ENCODE measurements around the gene CHRDL2. TPM values are rescaled to one million over a fixed set of nuclear protein-coding genes. Genes with fewer than 3 reads are reported as not detected.

CHRDL2 gene
- total and polyA plus RNA-seq, 2 of the 4 experiments (the other 2 are of a cell fraction): 0.80 TPM; not detected in 1

- H3K18ac ChIP-seq (ENCODE audit: low read depth, low read length): peak overlapping the region; percentile 93
- DNase-seq (peak; percentile 89), ATAC-seq (ENCODE audit: low read depth) (peak; percentile 78)
- peak overlapping the region; percentile 89 for H3K4ac ChIP-seq (ENCODE audit: low read depth, low read length)
- POLR2A ChIA-PET (ENCODE audit: unreplicated experiment): interaction anchor here (0.9 kb wide), 1 partner anchor 18 kb away, joined by 3 read pairs; no protein-coding TSS in a partner anchor
- peaks cover 20% of the 10 kb centered on the region for H3K9me1 ChIP-seq (ENCODE audit: insufficient read depth, low read length)
- H3K14ac ChIP-seq (replicated peaks; ENCODE audit: low read depth, low read length): peak overlapping the region; percentile 69
- H2BK120ac ChIP-seq (ENCODE audit: low read depth, low read length): peak overlapping the region; percentile 90
- peak overlapping the region; percentile 89 for H2BK5ac ChIP-seq (ENCODE audit: low read depth, low read length, poor library complexity, severe bottlenecking)
- dilution Hi-C loops (cut with HindIII; ENCODE audit: low sequenced_read_pairs, unreplicated experiment): no loop called here
- peak overlapping the region; percentile 10 for H2AK9ac ChIP-seq (replicated peaks; ENCODE audit: low read depth, low read length, poor library complexity)
- peak overlapping the region; percentile 98 for H2AK5ac ChIP-seq (ENCODE audit: low read depth, low read length)
- peak overlapping the region; percentile 70 for H2AFZ ChIP-seq (replicated peaks; ENCODE audit: low read length, poor library complexity)
- WGBS, 2 experiments (ENCODE audit: extremely low coverage in 2 of 2, insufficient read length in 1 of 2): 0% methylated on average over 1 of the region's 17 CpGs; no CpG with 5 or more reads in 1 of the 2 experiments
- no peaks in the 10 kb centered on the region for H4K20me1 ChIP-seq (ENCODE audit: insufficient read depth, low read length)
- CTCF ChIA-PET: interaction anchor here (0.6 to 1.4 kb wide), 3 partner anchors 18 to 20 kb away, joined by 3 to 5 read pairs (median 3); no protein-coding TSS in a partner anchor
- peak overlapping the region; percentile 69 to 92 for H4K8ac ChIP-seq (ENCODE audit: low read depth in 2 of 2, low read length in 2 of 2)
- H3K27me3 ChIP-seq (ENCODE audit: control insufficient read depth, insufficient read depth, low read length): no peaks in the 10 kb centered on the region
- no peaks in the 10 kb centered on the region for H3K36me3 ChIP-seq (ENCODE audit: control insufficient read depth, insufficient read depth, low read length)
- peak overlapping the region; percentile 95 for H2BK15ac ChIP-seq (ENCODE audit: low read depth, low read length)
- H3K23ac ChIP-seq (ENCODE audit: low read depth, low read length): peak overlapping the region; percentile 77
- H3K56ac ChIP-seq (ENCODE audit: extremely low read depth, insufficient read depth, low read length): peak overlapping the region; percentile 59
- H2BK20ac ChIP-seq (ENCODE audit: low read depth, low read length): peak overlapping the region; percentile 94
- H3K9me3 ChIP-seq (ENCODE audit: control insufficient read depth, insufficient read depth, low read length): no peaks in the 10 kb centered on the region
- H4K5ac ChIP-seq (ENCODE audit: low read depth, low read length): peak overlapping the region; percentile 90
- in situ Hi-C loops (cut with MboI; ENCODE audit: low sequenced_read_pairs): no loop called here
- intact Hi-C loops (cut with micrococcal nuclease): loop anchor here (5.0 kb wide), 1 partner anchor 584 kb away; no protein-coding TSS in a partner anchor
- H4K91ac ChIP-seq (ENCODE audit: insufficient read depth, low read depth, low read length): peak overlapping the region; percentile 96
- no TSS peak for BruUV-seq (replicated peaks)
- H3K4me3 ChIP-seq (ENCODE audit: insufficient read depth, low read depth, low read length): no peak overlapping the region
- H3K4me1 ChIP-seq (ENCODE audit: control insufficient read depth, insufficient read depth, low read length): peaks cover 51% of the 10 kb centered on the region
- peak overlapping the region; percentile 92 for H3K27ac ChIP-seq (ENCODE audit: insufficient read depth, low read length)
- peak overlapping the region; percentile 62 for H3K9ac ChIP-seq (ENCODE audit: low read depth, low read length)
- H3K4me2 ChIP-seq (ENCODE audit: low read depth, low read length): peak overlapping the region; percentile 48; the same call in 1 of the 2 replicates
- H3K79me1 ChIP-seq (ENCODE audit: low read depth in 1 of 2, low read length in 2 of 2): no peaks in the 10 kb centered on the region
- TF ChIP-seq BHLHE40 (IDR thresholded peaks at IDR 0.05; ENCODE audit: low read depth, low read length): peak; percentile 50
- 0 out of 2 replicates have a peak, but pooled peaks have one; percentile 28 for TF ChIP-seq MXI1 (IDR thresholded peaks at IDR 0.05; ENCODE audit: borderline replicate concordance, low read depth, low read length)
- peak; percentile 93; the same call in 1 of the 2 replicates for TF ChIP-seq MAZ (IDR thresholded peaks at IDR 0.05; ENCODE audit: borderline replicate concordance, low read depth, low read length)
- no peak for TF ChIP-seq MAFK (IDR thresholded peaks at IDR 0.05; ENCODE audit: low read depth, low read length)
- 0 out of 2 replicates have a peak, but pooled peaks have one; percentile 2 for TF ChIP-seq SMC3 (IDR thresholded peaks at IDR 0.05; ENCODE audit: low read depth, low read length)
- TF ChIP-seq CEBPB (IDR thresholded peaks at IDR 0.05; ENCODE audit: low read depth, low read length): peak; percentile 96
- TF ChIP-seq NFE2L2 (IDR thresholded peaks at IDR 0.05; ENCODE audit: low read depth, low read length): no peak
These were observed 10.4 kb downstream of the CHRDL2 start for GRCh38 chr11:74720596-74721478.
